ENCODE results near the gene RXRB. TPM values are rescaled to one million over a fixed set of nuclear protein-coding genes. Genes with fewer than 3 reads are reported as not detected.
"Not testable (repeated sequence)": the region's sequence is repeated elsewhere in the genome, so short reads cannot be mapped to it uniquely, and the experiment has no call there.

RXRB gene
- total RNA-seq, 1 donor = 19.2 TPM

DNA sequence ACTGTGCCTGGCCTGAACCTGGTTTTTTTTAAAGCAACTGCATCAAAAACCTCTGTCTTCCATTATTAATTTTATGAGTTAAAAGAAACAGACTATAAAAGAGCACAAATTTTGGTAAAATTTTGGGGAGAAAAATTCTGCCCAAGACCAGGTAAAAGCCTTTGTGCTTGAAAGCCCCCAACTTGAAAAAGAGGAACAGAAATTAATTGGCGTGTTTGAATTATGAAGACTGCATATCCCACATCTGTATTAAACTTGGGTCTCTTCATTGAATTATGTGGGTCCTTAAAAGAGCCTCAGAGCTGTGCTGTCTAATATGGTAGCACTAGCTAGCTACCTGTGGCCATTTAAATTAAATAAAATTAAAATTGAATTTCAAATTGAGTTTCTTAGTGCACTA, 49.4 kb downstream of the RXRB start:
- H3K79me2 ChIP-seq (ENCODE audit: insufficient read depth, low read length) = no peaks in the 10 kb centered on the region
- no peaks in the 10 kb centered on the region for H3K4me1 ChIP-seq (ENCODE audit: insufficient read depth, low read length)
- H4K20me1 ChIP-seq (ENCODE audit: insufficient read depth, low read length) = no peaks in the 10 kb centered on the region
- H2AFZ ChIP-seq (ENCODE audit: low read length) = no peak overlapping the region
- TF ChIP-seq CTCF (IDR thresholded peaks at IDR 0.05; ENCODE audit: extremely low read depth, low read depth, low read length) = no peak
- H3K4me3 ChIP-seq (ENCODE audit: insufficient read depth, low read length) = no peak overlapping the region
- H3K4me2 ChIP-seq (ENCODE audit: insufficient read depth, low read length) = no peak overlapping the region
- H3K36me3 ChIP-seq (ENCODE audit: insufficient read depth, low read length) = no peaks in the 10 kb centered on the region
- DNase-seq (ENCODE audit: insufficient read length, low spot score, missing footprints) = no peak
- peaks cover 3% of the 10 kb centered on the region for H3K9me3 ChIP-seq (ENCODE audit: low read depth, low read length)
- no peak overlapping the region for H3K27ac ChIP-seq (ENCODE audit: low read depth, low read length)
- peaks cover 16% of the 10 kb centered on the region for H3K27me3 ChIP-seq (ENCODE audit: insufficient read depth, low read length)

DNA sequence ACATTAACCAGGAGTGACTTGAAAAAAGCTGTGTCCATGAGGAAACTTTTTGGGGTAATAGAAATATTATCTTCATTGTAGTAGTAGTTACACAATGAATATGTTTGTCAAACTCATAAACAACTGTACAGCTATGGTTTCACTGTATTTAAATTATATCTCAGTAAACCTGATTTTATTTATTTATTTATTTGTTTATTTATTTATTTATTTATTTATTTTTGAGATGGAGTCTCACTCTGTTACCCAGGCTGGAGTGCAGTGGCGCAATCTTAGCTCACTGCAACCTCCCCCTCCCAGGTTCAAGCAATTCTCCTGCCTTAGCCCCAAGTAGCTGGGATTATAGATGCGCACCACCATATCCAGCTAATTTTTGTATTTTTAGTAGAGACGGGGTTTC, 49.9 kb downstream of the RXRB start:
- not testable (repeated sequence) for H3K27ac ChIP-seq (ENCODE audit: low read depth, low read length)

DNA sequence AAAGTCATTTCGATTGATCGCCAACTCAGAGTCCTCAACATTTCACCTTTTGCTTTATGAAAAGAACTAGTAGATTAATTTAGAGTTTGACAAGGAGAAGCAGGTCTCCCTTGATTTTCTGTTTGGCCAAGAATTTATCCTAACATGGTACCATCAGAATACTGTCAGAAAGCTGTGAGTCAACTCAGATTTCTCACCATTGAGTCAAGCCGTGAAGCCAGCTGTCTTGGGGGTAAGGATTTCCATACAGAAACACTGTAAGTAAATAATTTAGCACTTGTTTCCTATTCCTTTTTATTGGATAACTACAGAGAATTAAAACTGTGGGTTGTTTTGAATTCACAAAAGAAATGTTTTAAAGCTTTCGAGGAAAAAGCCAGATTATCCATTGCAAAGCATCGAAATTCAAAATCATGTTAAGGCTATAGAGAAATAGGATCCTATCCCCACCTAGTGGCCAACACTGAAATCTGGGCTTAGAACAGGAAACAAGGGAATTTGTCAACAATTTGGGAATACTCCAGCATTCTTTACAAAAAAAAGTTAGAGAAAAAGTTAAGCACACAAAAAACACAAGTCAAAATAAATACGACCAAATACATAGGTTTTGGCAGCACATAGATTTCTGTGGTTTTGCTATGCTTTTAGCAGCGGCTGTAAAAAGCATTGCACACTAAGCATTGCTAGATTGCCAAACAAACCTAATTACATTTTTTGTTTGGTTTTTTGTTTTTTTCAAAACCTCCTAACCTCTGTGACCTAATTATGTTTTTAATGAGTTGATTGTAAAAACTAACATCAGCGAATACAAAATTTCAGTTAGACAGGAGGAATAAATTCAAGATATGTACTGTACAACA, 52.4 kb downstream of the RXRB start:
- H3K4me2 ChIP-seq (ENCODE audit: insufficient read depth, low read length) = no peak overlapping the region
- H4K20me1 ChIP-seq (ENCODE audit: insufficient read depth, low read length) = no peaks in the 10 kb centered on the region
- H3K27me3 ChIP-seq (ENCODE audit: insufficient read depth, low read length) = peaks cover 16% of the 10 kb centered on the region
- no peaks in the 10 kb centered on the region for H3K36me3 ChIP-seq (ENCODE audit: insufficient read depth, low read length)
- no peaks in the 10 kb centered on the region for H3K79me2 ChIP-seq (ENCODE audit: insufficient read depth, low read length)
- peaks cover 3% of the 10 kb centered on the region for H3K9me3 ChIP-seq (ENCODE audit: low read depth, low read length)
- no peak for DNase-seq (ENCODE audit: insufficient read length, low spot score, missing footprints)
- no peak overlapping the region for H3K4me3 ChIP-seq (ENCODE audit: insufficient read depth, low read length)
- no peak overlapping the region for H3K27ac ChIP-seq (ENCODE audit: low read depth, low read length)
- peak; percentile 82 for TF ChIP-seq CTCF (IDR thresholded peaks at IDR 0.05; ENCODE audit: extremely low read depth, low read depth, low read length)
- H3K4me1 ChIP-seq (ENCODE audit: insufficient read depth, low read length) = no peaks in the 10 kb centered on the region
- H2AFZ ChIP-seq (ENCODE audit: low read length) = no peak overlapping the region

More for the DNA sequence above, 49.9 kb downstream of the RXRB start:
- H3K9me3 ChIP-seq (ENCODE audit: low read depth, low read length); H3K4me3 ChIP-seq (ENCODE audit: insufficient read depth, low read length); H4K20me1 ChIP-seq (ENCODE audit: insufficient read depth, low read length); H3K4me2 ChIP-seq (ENCODE audit: insufficient read depth, low read length); H2AFZ ChIP-seq (ENCODE audit: low read length); DNase-seq (ENCODE audit: insufficient read length, low spot score, missing footprints); H3K79me2 ChIP-seq (ENCODE audit: insufficient read depth, low read length); H3K4me1 ChIP-seq (ENCODE audit: insufficient read depth, low read length); H3K36me3 ChIP-seq (ENCODE audit: insufficient read depth, low read length): not testable (repeated sequence)
- peaks cover 16% of the 10 kb centered on the region for H3K27me3 ChIP-seq (ENCODE audit: insufficient read depth, low read length)

DNA sequence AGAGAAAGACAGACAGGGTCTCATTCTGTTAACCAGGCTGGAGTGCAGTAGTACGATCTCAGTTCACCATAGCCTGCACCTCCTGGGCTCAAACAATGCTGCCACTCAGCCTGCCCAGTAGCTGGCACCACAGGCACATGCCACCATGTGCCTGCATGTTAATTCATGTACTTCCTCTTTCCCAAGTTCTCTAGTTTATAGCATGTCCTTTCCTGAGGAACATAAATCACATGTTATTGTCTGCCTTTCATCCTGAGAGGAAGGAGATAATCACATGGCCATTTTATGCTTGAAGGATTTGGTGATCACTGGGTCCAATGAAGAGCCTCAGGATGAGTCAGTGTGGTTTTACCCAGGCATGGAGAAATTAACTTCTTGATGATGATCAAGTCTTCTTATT, 56.1 kb downstream of the RXRB start:
- no peak overlapping the region for H3K4me2 ChIP-seq (ENCODE audit: insufficient read depth, low read length)
- peak; percentile 74 for DNase-seq (ENCODE audit: insufficient read length, low spot score, missing footprints)

More for the DNA sequence above, 56.1 kb downstream of the RXRB start:
- H3K9me3 ChIP-seq (ENCODE audit: low read depth, low read length) = no peaks in the 10 kb centered on the region
- no peak overlapping the region for H3K4me3 ChIP-seq (ENCODE audit: insufficient read depth, low read length)
- H3K27ac ChIP-seq (ENCODE audit: low read depth, low read length) = no peak overlapping the region
- H2AFZ ChIP-seq (ENCODE audit: low read length) = no peak overlapping the region
- H3K36me3 ChIP-seq (ENCODE audit: insufficient read depth, low read length) = no peaks in the 10 kb centered on the region
- H3K79me2 ChIP-seq (ENCODE audit: insufficient read depth, low read length) = no peaks in the 10 kb centered on the region
- peaks cover 32% of the 10 kb centered on the region for H3K27me3 ChIP-seq (ENCODE audit: insufficient read depth, low read length)
- H3K4me1 ChIP-seq (ENCODE audit: insufficient read depth, low read length) = no peaks in the 10 kb centered on the region
- no peaks in the 10 kb centered on the region for H4K20me1 ChIP-seq (ENCODE audit: insufficient read depth, low read length)
- no peak for TF ChIP-seq CTCF (IDR thresholded peaks at IDR 0.05; ENCODE audit: extremely low read depth, low read depth, low read length)

Small RNA genes within 50 kb of the gene (small RNA-seq; reads per million reads assigned to genes)
- gene MIR219A1 (2.0 reads per million, percentile 65 among the genes with 10 or more reads in this experiment), gene RNY4P10 (not detected)

Other genes starting within 250 kb of the RXRB start
- gene HLA-DMA, start 247.6 kb downstream of the RXRB start, total RNA-seq = 9.0 and 20.0 TPM in 2 replicates
- 116 and 119 TPM in 2 replicates for gene BRD2, start 232.1 kb downstream of the RXRB start, total RNA-seq
- under 0.01 and 2.4 TPM in 2 replicates for gene HLA-DOA, start 191.1 kb downstream of the RXRB start, total RNA-seq
- gene HLA-DPA1, start 127.0 kb downstream of the RXRB start, total RNA-seq = 5.4 and 30.4 TPM in 2 replicates
- gene HLA-DPB1, start 124.7 kb downstream of the RXRB start, total RNA-seq = 8.7 and 12.4 TPM in 2 replicates
- gene COL11A2, start 8.2 kb downstream of the RXRB start, total RNA-seq = 1.8 TPM in 2 replicates
- gene SLC39A7, start 202 bp upstream of the RXRB start, total RNA-seq = 108 and 109 TPM in 2 replicates
- gene HSD17B8, start 4.0 kb upstream of the RXRB start, total RNA-seq = 2.7 and 3.3 TPM in 2 replicates
- 34.0 and 34.2 TPM in 2 replicates for gene RING1, start 7.8 kb upstream of the RXRB start, total RNA-seq
- 41.3 and 42.7 TPM in 2 replicates for gene VPS52, start 71.2 kb upstream of the RXRB start, total RNA-seq
- 1,994 and 2,278 TPM in 2 replicates for gene RPS18, start 71.4 kb upstream of the RXRB start, total RNA-seq
- 3.8 and 4.3 TPM in 2 replicates for gene B3GALT4, start 76.5 kb upstream of the RXRB start, total RNA-seq
- 85.7 and 86.9 TPM in 2 replicates for gene WDR46, start 88.6 kb upstream of the RXRB start, total RNA-seq
- gene PFDN6, start 88.9 kb upstream of the RXRB start, total RNA-seq = 14.1 and 15.9 TPM in 2 replicates
- 33.9 and 35.5 TPM in 2 replicates for gene RGL2, start 98.3 kb upstream of the RXRB start, total RNA-seq
- 90.2 and 92.6 TPM in 2 replicates for gene TAPBP, start 113.4 kb upstream of the RXRB start, total RNA-seq
- 18.6 and 19.5 TPM in 2 replicates for gene ZBTB22, start 117.1 kb upstream of the RXRB start, total RNA-seq
- 32.7 and 39.4 TPM in 2 replicates for gene DAXX, start 122.3 kb upstream of the RXRB start, total RNA-seq
- 3.2 and 4.0 TPM in 2 replicates for gene KIFC1, start 191.2 kb upstream of the RXRB start, total RNA-seq
- gene PHF1, start 210.3 kb upstream of the RXRB start, total RNA-seq = 25.9 and 30.8 TPM in 2 replicates
- 89.3 and 122 TPM in 2 replicates for gene CUTA, start 217.4 kb upstream of the RXRB start, total RNA-seq
- gene SYNGAP1, start 219.4 kb upstream of the RXRB start, total RNA-seq = 6.9 and 8.8 TPM in 2 replicates

Measured in osteoblast (primary cell).